GM12878 (cell line): ENCODE data around the gene MPDZ. TPM values are rescaled to one million over a fixed set of nuclear protein-coding genes. Genes with fewer than 3 reads are reported as not detected.

Source experiments
- ATAC-seq: fragments of 200-7000 bp; cut with Tn5 transposase; 3 replicates; pipeline ENCODE4 v1.9.1; 2020; ENCODE audit warnings: mild to moderate bottlenecking, moderate library complexity
- BruUV-seq: library from RNA; stranded (reverse); fragments of 400-500 nt; replicated peaks from 2 replicates; lab custom pipeline; 2021; lab: Mats Ljungman, UMichigan
- CTCF ChIA-PET: fragments of 300-600 bp; sonication (Branson Sonifier 250); formaldehyde crosslinking; extraction: SDS; loops from one replicate; lab custom pipeline; 2021; ENCODE audit warnings: inconsistent platforms; lab: Yijun Ruan, JAX
- POLR2A ChIA-PET: fragments of 350-600 bp; formaldehyde crosslinking; extraction: SDS; loops from one replicate; lab custom pipeline; 2021; ENCODE audit warnings: inconsistent platforms; lab: Charles Lee
- RAD21 ChIA-PET: fragments of 300-600 bp; sonication (Branson Sonifier 250); formaldehyde crosslinking; loops from one replicate; lab custom pipeline; 2023; ENCODE audit warnings: antibody characterized with exemption; ENCODE audit not compliant: unreplicated experiment; lab: Charles Lee
- SMC1A ChIA-PET: fragments of 300-600 bp; sonication (Branson Sonifier 250); formaldehyde crosslinking; loops from one replicate; lab custom pipeline; 2023; ENCODE audit not compliant: unreplicated experiment, uncharacterized antibody; lab: Charles Lee
- DNase-seq: peaks from one replicate; pipeline ENCODE4 v3.0.0-alpha.2; 2011; ENCODE audit warnings: low read depth, low spot score
- FAIRE-seq: peaks from 3 replicates; lab custom pipeline; 2011; peaks lifted over from hg19 to GRCh38; lab: Jason Lieb, UNC
- H2AFZ ChIP-seq: 2 replicates; pipeline ENCODE4 v1.6.0; 2011; ENCODE audit warnings: low read depth, low read length, control low read depth; ENCODE audit not compliant: control insufficient read depth
- H3K27ac ChIP-seq: 2 replicates; pipeline ENCODE4 v1.5.1; 2011; ENCODE audit warnings: control low read depth; ENCODE audit not compliant: control insufficient read depth, insufficient read depth
- H3K27me3 ChIP-seq, 2 experiments: replicated peaks in 1 of 2; 2 replicates each; pipeline versions ENCODE4 v1.6.0 to v1.6.1; 2011; ENCODE audit warnings: low read length in 1 of 2; ENCODE audit not compliant: control insufficient read depth in 2 of 2, insufficient read depth in 2 of 2
- H3K36me3 ChIP-seq, 2 experiments: 2 replicates each; pipeline ENCODE4 v1.5.1; 2011; ENCODE audit warnings: low read length in 1 of 2; ENCODE audit not compliant: control insufficient read depth in 2 of 2, insufficient read depth in 2 of 2
- H3K4me1 ChIP-seq: 2 replicates; pipeline ENCODE4 v1.6.1; 2011; ENCODE audit warnings: mild to moderate bottlenecking, low read length, moderate library complexity, mixed read lengths; ENCODE audit not compliant: control insufficient read depth, insufficient read depth
- H3K4me2 ChIP-seq: 2 replicates; pipeline ENCODE4 v1.6.0; 2011; ENCODE audit warnings: control low read depth; ENCODE audit not compliant: control insufficient read depth, insufficient read depth
- H3K4me3 ChIP-seq: fragments of 200-600 bp; sonication (generic); 2 replicates; pipeline ENCODE4 v1.5.1; 2016
- H3K79me2 ChIP-seq: 2 replicates; pipeline ENCODE4 v1.6.0; 2011; ENCODE audit warnings: low read length; ENCODE audit not compliant: control insufficient read depth, insufficient read depth
- H3K9ac ChIP-seq: 2 replicates; pipeline ENCODE4 v1.8.0; 2011; ENCODE audit warnings: low read length, control low read depth, mixed read lengths; ENCODE audit not compliant: control insufficient read depth, insufficient read depth
- H3K9me3 ChIP-seq: replicated peaks from 3 replicates; pipeline ENCODE4 v1.5.1; 2011; ENCODE audit warnings: mild to moderate bottlenecking, low read length; ENCODE audit not compliant: control insufficient read depth, insufficient read depth
- H4K20me1 ChIP-seq: 2 replicates; pipeline ENCODE4 v1.6.0; 2011; ENCODE audit not compliant: control insufficient read depth, insufficient read depth
- CBX3 ChIP-seq: fragments of 200-600 bp; sonication (generic); IDR thresholded peaks from 2 replicates; pipeline ENCODE4 v1.6.1; 2016; ENCODE audit warnings: low read depth, borderline replicate concordance
- CEBPB ChIP-seq, 2 experiments: fragments of 150-350 bp in 1 of 2; IDR thresholded peaks; 2 replicates each; pipeline ENCODE4 v1.6.1; 2012 to 2014; ENCODE audit warnings: low read depth in 2 of 2, low read length in 2 of 2, borderline replicate concordance in 1 of 2, inconsistent platforms in 1 of 2
- CREB1 ChIP-seq: IDR thresholded peaks from 2 replicates; pipeline ENCODE4 v1.6.1; 2012; ENCODE audit warnings: low read depth, mild to moderate bottlenecking, inconsistent platforms
- NFYA ChIP-seq: IDR thresholded peaks from 2 replicates; pipeline ENCODE4 v1.6.1; 2011; ENCODE audit warnings: low read depth, mild to moderate bottlenecking, low read length, improper control_type of control experiment, borderline replicate concordance
- RFX5 ChIP-seq: IDR thresholded peaks from 2 replicates; pipeline ENCODE4 v1.6.1; 2011; ENCODE audit warnings: low read depth, low read length, improper control_type of control experiment
- SPI1 ChIP-seq: IDR thresholded peaks from 2 replicates; pipeline ENCODE4 v1.6.1; 2011; ENCODE audit warnings: low read depth, mild to moderate bottlenecking, low read length, moderate library complexity, borderline replicate concordance; ENCODE audit not compliant: insufficient read depth
- TARDBP ChIP-seq: IDR thresholded peaks from 2 replicates; pipeline ENCODE4 v1.6.1; 2016; ENCODE audit warnings: borderline replicate concordance
- YBX1 ChIP-seq: fragments of 450-650 bp; IDR thresholded peaks from 2 replicates; pipeline ENCODE4 v1.6.1; 2016; ENCODE audit warnings: antibody characterized with exemption
- WGBS: methylation state at CpG from one replicate; pipeline ENCODE4 v1.1.6; 2016; ENCODE audit warnings: low lambda C conversion rate; ENCODE audit not compliant: insufficient replicate concordance, insufficient coverage; ENCODE audit errors: missing lambda C conversion rate; 5-methylcytosine and 5-hydroxymethylcytosine counted together
- in situ Hi-C: fragments of 300-500 bp; cut with MboI; formaldehyde crosslinking; loops from 9 replicates; pipeline ENCODE4 v1.14.3; 2018; ENCODE audit warnings: mixed read lengths
- intact Hi-C: fragments of 100-400 bp; cut with micrococcal nuclease; formaldehyde crosslinking; loops from one replicate; pipeline ENCODE4 v1.14.2; 2022; ENCODE audit not compliant: unreplicated experiment
- polyA plus RNA-seq, 11 experiments: library from polyadenylated mRNA; depleted of rRNA in 4 of 11; unstranded in 6 of 11; stranded (reverse) in 5 of 11; fragments of >200 nt; fragmentation: Nextera tagmentation in 4 of 11; fragmentation: Illumina TruSeq in 1 of 11; extraction: Ambion mirVana in 4 of 11; extraction: Trizol in 1 of 11; gene quantifications; 1 replicate in 1 of 11; 2 replicates in 10 of 11; pipeline versions ENCODE4 v1.2.1 to v1.2.3, GENCODE V29; 2011 to 2016; ENCODE audit warnings: inconsistent platforms in 2 of 11, missing spikeins in 2 of 11, low read depth in 1 of 11
- total RNA-seq, 4 experiments: library from RNA; depleted of rRNA in 3 of 4; stranded (reverse); fragments of >200 nt in 3 of 4; fragmentation: Illumina TruSeq in 1 of 4; extraction: Trizol in 1 of 4; gene quantifications; 2 replicates each; pipeline versions ENCODE4 v1.2.1 to v1.2.3, GENCODE V29; 2013 to 2021
- TF ChIP-seq, protein P1 (sequence below): IDR thresholded peaks from 2 replicates; pipeline ENCODE4 v1.6.1; 2012; ENCODE audit warnings: low read length, inconsistent platforms
- TF ChIP-seq, protein P2 (sequence below): fragments of 450-650 bp; IDR thresholded peaks from 2 replicates; pipeline ENCODE4 v1.6.1; 2017; ENCODE audit warnings: mild to moderate bottlenecking, moderate library complexity

Gene MPDZ
- total and polyA plus RNA-seq, 10 of the 15 experiments (the other 5 are each of a cell fraction or from before 2014, with no cell fraction given): 0.36 TPM; not detected in 9

DNA sequence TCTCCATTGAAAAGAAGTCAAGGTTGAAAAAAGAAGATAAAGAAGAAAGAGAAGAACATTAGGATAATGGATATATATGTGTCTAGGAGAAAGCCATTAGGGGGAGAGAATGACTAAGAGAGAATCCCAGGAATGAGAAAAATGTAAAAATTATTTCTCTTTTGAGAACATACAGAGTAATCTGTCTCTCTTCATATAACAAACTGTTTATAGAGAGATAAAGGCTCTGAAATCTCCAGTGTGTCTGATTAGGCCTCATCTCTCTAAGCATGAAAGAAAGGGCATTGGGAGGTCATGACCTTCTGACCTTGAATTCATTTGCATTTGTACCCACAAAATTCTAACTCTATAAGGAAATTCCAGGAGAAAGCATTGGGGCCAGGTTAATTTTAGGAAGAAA lies 3.5 kb upstream of the MPDZ start:
- in situ Hi-C loops (no loop called here), intact Hi-C loops (no loop called here)
- Histone ChIP-seq H3K36me3 (no peaks in the 10 kb centered on the region), H3K9ac (no peak overlapping the region), H3K9me3 (no peaks in the 10 kb centered on the region), H3K27me3 (no peaks in the 10 kb centered on the region), H2AFZ (no peak overlapping the region), H3K27ac (no peak overlapping the region), H4K20me1 (no peaks in the 10 kb centered on the region), H3K79me2 (no peaks in the 10 kb centered on the region), H3K4me3 (no peak overlapping the region), H3K4me2 (no peak overlapping the region), H3K4me1 (no peaks in the 10 kb centered on the region)
- ATAC-seq (no peak), DNase-seq (no peak), FAIRE-seq (no peak)
- TF ChIP-seq CREB1 (no peak), NFYA (no peak), YBX1 (no peak), RFX5 (no peak)
- CTCF ChIA-PET: interaction anchor here (0.8 kb wide), 1 partner anchor 13 kb away, joined by 3 read pairs; no protein-coding TSS in a partner anchor
- POLR2A ChIA-PET: no interaction called here
- no TSS peak for BruUV-seq
- SMC1A ChIA-PET: no interaction called here
- RAD21 ChIA-PET: no interaction called here

DNA sequence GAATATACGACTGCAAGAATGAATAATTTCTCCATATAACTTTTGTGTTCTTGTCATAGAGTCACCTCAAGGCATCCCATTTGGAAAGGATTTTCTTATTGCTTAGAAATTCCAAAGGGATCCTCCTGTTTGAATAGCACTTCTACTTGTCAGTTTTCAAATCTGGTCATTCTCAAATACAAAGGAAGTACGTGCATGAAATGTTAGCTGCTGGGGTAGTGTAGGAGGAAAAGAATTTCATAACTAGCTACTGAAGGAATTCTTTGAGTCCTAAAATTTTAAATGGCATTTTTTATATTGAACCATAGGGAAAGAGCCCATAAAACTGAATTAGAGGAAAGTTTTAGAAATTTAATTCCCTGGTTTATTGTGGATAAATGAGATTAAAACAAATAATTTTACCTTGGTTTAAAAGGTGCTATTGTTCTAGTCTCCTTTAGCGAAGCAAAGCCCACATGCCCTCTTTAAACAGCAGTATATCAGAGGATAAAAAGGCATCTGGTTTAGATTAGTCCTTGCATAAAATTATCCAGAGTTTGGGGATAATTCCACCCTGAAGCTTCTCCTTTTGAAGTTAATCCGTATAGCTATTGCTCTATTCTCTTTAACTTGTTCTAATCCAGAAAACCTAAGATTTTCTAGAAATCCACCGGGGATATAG lies 2.0 kb upstream of the MPDZ start:
- Histone ChIP-seq H3K79me2 (no peaks in the 10 kb centered on the region), H3K27ac (no peak overlapping the region), H3K9ac (no peak overlapping the region), H3K27me3 (no peaks in the 10 kb centered on the region), H3K36me3 (no peaks in the 10 kb centered on the region), H3K4me1 (no peaks in the 10 kb centered on the region), H3K4me2 (no peak overlapping the region), H4K20me1 (no peaks in the 10 kb centered on the region), H2AFZ (no peak overlapping the region), H3K4me3 (no peak overlapping the region), H3K9me3 (no peaks in the 10 kb centered on the region)
- in situ Hi-C loops (no loop called here), intact Hi-C loops (no loop called here)
- POLR2A ChIA-PET: no interaction called here
- RAD21 ChIA-PET: no interaction called here
- CTCF ChIA-PET: no interaction called here
- DNase-seq (no peak), FAIRE-seq (no peak), ATAC-seq (no peak)
- SMC1A ChIA-PET: interaction anchor here (0.6 to 1.0 kb wide), 2 partner anchors 13 to 88 kb away, joined by 3 read pairs; no protein-coding TSS in a partner anchor
- no TSS peak for BruUV-seq
- WGBS: 5% methylated on average over 5 of the region's 5 CpGs
- TF ChIP-seq CBX3 (no peak), CEBPB (IDR thresholded peaks at IDR 0.05; ENCODE audit: borderline replicate concordance in 1 of 2, low read depth in 2 of 2, low read length in 2 of 2) (no peak), SPI1 (no peak), TARDBP (no peak)
- TF ChIP-seq, protein P1, sequence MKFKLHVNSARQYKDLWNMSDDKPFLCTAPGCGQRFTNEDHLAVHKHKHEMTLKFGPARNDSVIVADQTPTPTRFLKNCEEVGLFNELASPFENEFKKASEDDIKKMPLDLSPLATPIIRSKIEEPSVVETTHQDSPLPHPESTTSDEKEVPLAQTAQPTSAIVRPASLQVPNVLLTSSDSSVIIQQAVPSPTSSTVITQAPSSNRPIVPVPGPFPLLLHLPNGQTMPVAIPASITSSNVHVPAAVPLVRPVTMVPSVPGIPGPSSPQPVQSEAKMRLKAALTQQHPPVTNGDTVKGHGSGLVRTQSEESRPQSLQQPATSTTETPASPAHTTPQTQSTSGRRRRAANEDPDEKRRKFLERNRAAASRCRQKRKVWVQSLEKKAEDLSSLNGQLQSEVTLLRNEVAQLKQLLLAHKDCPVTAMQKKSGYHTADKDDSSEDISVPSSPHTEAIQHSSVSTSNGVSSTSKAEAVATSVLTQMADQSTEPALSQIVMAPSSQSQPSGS: no peak
- TF ChIP-seq, protein P2, sequence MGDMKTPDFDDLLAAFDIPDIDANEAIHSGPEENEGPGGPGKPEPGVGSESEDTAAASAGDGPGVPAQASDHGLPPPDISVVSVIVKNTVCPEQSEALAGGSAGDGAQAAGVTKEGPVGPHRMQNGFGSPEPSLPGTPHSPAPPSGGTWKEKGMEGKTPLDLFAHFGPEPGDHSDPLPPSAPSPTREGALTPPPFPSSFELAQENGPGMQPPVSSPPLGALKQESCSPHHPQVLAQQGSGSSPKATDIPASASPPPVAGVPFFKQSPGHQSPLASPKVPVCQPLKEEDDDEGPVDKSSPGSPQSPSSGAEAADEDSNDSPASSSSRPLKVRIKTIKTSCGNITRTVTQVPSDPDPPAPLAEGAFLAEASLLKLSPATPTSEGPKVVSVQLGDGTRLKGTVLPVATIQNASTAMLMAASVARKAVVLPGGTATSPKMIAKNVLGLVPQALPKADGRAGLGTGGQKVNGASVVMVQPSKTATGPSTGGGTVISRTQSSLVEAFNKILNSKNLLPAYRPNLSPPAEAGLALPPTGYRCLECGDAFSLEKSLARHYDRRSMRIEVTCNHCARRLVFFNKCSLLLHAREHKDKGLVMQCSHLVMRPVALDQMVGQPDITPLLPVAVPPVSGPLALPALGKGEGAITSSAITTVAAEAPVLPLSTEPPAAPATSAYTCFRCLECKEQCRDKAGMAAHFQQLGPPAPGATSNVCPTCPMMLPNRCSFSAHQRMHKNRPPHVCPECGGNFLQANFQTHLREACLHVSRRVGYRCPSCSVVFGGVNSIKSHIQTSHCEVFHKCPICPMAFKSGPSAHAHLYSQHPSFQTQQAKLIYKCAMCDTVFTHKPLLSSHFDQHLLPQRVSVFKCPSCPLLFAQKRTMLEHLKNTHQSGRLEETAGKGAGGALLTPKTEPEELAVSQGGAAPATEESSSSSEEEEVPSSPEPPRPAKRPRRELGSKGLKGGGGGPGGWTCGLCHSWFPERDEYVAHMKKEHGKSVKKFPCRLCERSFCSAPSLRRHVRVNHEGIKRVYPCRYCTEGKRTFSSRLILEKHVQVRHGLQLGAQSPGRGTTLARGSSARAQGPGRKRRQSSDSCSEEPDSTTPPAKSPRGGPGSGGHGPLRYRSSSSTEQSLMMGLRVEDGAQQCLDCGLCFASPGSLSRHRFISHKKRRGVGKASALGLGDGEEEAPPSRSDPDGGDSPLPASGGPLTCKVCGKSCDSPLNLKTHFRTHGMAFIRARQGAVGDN: no peak
